ENCODE data around the gene KCND2.

The KCND2 gene

DNA sequence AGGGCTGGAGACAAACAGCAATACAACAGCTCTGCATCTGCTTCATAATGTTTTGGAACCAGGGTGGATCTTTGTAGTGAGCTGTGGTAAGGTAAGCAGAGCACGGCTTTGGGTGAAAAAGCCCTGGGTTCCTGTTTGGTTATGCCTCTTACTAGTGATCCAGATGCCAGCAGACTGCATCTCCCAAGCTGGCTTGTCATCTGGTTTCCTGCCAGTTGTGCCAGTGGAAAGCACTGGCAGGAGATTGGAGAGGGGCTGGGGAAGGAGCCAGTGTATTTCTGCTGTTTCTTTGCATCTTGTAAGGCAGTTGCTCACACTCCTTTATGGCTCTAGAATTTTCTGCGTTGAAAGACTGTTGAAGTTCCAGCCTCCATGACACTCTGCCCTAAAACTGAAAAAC lies 447.3 kb downstream of the KCND2 start:
- no peaks in the 10 kb centered on the region for H3K36me3 ChIP-seq (ENCODE audit: control insufficient read depth, insufficient read depth, low read length)
- H3K9me3 ChIP-seq (ENCODE audit: control insufficient read depth, insufficient read depth, low read length): no peaks in the 10 kb centered on the region
- H3K27me3 ChIP-seq (ENCODE audit: control insufficient read depth, insufficient read depth, low read length): no peaks in the 10 kb centered on the region
- H3K4me1 ChIP-seq (ENCODE audit: control insufficient read depth, insufficient read depth, low read length): peaks cover 3% of the 10 kb centered on the region
- no peak overlapping the region for H3K9ac ChIP-seq (ENCODE audit: low read depth, low read length)
- H3K4me3 ChIP-seq (ENCODE audit: low read depth, low read length): no peak overlapping the region

DNA sequence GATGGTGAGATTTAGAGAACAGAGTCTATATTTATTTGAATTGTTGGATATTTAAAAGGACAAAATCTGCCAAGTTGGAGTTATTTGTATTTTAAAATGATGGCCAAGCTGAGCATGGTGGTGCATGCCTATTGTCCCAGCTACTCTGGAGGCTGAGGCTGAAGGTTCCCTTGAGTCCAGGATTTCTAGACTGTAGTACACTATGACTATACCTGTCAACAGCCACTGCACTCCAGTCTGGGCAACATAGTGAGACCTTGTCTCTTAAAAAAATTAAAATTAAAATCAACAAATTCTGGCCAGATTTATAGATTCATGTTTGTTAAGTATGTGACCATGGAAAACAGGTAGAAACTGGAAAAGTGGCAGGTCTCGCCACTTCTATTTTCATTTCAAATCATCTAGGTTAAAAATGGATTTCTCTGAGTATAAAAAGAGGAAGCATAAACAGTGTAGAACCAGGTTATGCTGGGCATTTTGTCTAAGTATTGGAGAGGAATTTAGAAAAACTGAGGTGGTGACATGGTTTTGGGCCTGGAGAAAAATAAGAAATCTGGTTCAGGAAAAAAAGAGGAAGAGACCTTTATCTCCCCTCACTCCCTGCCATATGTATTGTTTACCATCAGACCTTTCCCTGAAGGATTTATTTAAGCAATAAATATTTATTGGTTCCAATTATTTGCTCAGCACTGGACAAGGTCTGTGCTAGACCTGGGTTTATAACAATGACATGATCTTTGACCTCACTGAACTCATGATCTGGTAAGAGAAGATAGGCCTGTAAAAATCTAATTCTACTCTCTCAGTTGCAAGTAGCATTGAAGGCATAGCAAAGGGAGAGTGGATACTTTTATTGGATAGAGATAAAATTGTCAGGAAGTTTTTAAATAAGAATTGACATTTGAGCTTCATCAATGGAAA lies 450.8 kb downstream of the KCND2 start:
- no peak overlapping the region for H3K9ac ChIP-seq (ENCODE audit: low read depth, low read length)
- H3K36me3 ChIP-seq (ENCODE audit: control insufficient read depth, insufficient read depth, low read length): no peaks in the 10 kb centered on the region

DNA sequence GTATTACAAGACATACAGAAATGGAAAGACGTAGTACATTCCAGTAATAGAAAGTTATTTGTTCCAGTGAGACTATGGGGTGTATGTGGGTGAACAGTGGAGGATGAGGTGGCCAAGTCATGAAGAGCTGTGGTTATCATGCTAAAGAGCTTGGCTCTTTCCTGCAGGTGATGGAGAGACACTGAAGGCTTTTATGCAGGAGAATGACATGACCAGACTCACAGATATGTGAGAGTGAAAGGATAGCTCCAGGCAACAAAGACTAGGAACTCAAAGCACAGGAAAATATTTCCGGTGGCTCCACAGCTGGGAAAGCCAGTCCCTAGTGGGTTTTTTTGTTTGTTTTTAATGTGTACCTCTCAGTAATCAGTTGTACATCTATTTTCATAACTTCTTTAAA lies 451.5 kb downstream of the KCND2 start:
- Histone ChIP-seq H3K27me3 (ENCODE audit: control insufficient read depth, insufficient read depth, low read length) (no peaks in the 10 kb centered on the region), H3K9me3 (ENCODE audit: control insufficient read depth, insufficient read depth, low read length) (no peaks in the 10 kb centered on the region), H3K4me1 (ENCODE audit: control insufficient read depth, insufficient read depth, low read length) (no peaks in the 10 kb centered on the region), H3K4me3 (ENCODE audit: low read depth, low read length) (no peak overlapping the region), H3K9ac (ENCODE audit: low read depth, low read length) (no peak overlapping the region), H3K36me3 (ENCODE audit: control insufficient read depth, insufficient read depth, low read length) (no peaks in the 10 kb centered on the region)

More for the DNA sequence above, 450.8 kb downstream of the KCND2 start:
- Histone ChIP-seq H3K4me3 (ENCODE audit: low read depth, low read length) (no peak overlapping the region), H3K4me1 (ENCODE audit: control insufficient read depth, insufficient read depth, low read length) (no peaks in the 10 kb centered on the region), H3K9me3 (ENCODE audit: control insufficient read depth, insufficient read depth, low read length) (no peaks in the 10 kb centered on the region), H3K27me3 (ENCODE audit: control insufficient read depth, insufficient read depth, low read length) (no peaks in the 10 kb centered on the region)

DNA sequence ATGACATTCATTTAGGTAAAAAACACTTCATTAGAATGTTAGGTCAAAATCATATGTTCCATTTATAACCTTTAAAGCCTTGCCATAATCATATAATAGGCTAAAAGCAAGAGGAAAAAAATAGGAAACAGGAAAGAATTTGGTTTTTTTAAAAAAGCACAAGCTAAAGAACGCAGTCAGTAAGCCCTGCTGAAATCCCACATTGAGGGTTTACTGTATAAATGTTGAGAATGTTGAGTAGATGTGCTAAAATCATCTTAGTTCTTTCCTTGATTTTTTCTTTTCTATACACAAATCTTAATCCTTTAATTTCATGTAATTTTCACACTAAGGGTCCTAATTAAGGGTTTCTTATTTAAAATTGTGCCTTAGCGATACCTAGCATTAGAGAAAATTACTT lies 452.0 kb downstream of the KCND2 start:
- H3K36me3 ChIP-seq (ENCODE audit: control insufficient read depth, insufficient read depth, low read length): no peaks in the 10 kb centered on the region
- H3K4me3 ChIP-seq (ENCODE audit: low read depth, low read length): no peak overlapping the region
- no peak overlapping the region for H3K9ac ChIP-seq (ENCODE audit: low read depth, low read length)

DNA sequence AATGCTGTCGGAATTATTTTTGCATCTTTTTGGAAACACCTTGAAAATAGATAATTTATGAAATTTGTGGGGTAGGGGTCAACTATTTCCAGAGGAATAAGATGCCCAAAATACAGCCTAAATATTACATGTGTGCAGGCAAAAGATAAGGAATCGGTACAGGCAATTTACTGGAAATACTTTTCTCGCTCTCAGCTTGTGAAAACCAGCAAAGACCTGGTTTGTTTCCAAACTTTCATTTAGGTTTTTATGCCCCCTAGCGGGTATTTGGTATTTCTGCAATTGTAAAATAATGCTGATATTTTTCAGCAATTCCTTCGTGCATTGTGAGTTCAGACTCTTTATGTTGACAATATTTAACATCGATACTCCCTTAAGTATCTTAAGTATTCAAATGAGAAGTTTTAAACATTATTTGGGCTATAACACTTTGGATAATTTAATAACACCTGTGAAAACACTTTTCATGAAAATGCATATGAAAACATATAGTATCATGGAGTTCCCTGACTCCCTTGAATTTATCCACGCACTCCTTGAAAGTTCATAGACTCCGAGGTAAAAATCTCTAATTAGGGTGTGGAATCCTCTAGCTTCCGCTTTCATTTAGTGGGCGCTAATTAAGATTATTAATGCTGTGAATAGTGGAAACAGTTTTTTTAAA lies 452.5 kb downstream of the KCND2 start:
- H3K4me3 ChIP-seq (ENCODE audit: low read depth, low read length): no peak overlapping the region
- H3K4me1 ChIP-seq (ENCODE audit: control insufficient read depth, insufficient read depth, low read length): no peaks in the 10 kb centered on the region
- H3K9ac ChIP-seq (ENCODE audit: low read depth, low read length): no peak overlapping the region
- no peaks in the 10 kb centered on the region for H3K27me3 ChIP-seq (ENCODE audit: control insufficient read depth, insufficient read depth, low read length)
- no peaks in the 10 kb centered on the region for H3K36me3 ChIP-seq (ENCODE audit: control insufficient read depth, insufficient read depth, low read length)
- H3K9me3 ChIP-seq (ENCODE audit: control insufficient read depth, insufficient read depth, low read length): no peaks in the 10 kb centered on the region

More for the DNA sequence above, 452.0 kb downstream of the KCND2 start:
- Histone ChIP-seq H3K4me1 (ENCODE audit: control insufficient read depth, insufficient read depth, low read length) (no peaks in the 10 kb centered on the region), H3K27me3 (ENCODE audit: control insufficient read depth, insufficient read depth, low read length) (no peaks in the 10 kb centered on the region), H3K9me3 (ENCODE audit: control insufficient read depth, insufficient read depth, low read length) (no peaks in the 10 kb centered on the region)

DNA sequence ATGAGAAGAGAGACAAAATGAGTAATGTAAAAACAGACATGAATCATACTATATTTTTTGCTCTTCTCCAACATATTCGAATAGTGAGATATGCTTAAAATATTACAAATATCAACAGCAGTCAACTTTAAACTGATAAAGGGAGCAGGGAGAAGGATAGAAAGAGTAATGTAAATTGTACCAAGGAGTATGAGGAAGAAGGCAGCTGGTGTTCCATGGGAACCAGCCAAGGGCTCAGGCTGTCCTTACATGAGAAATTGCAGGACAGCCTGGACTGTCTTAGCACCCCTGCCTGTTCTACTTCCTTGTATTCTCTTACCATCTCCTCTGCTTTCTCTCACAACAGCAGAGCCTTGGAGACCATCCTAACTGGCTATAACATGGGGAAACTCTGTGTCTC lies 456.3 kb downstream of the KCND2 start:
- H3K27me3 ChIP-seq (ENCODE audit: control insufficient read depth, insufficient read depth, low read length): no peaks in the 10 kb centered on the region
- no peak overlapping the region for H3K4me3 ChIP-seq (ENCODE audit: low read depth, low read length)
- no peaks in the 10 kb centered on the region for H3K9me3 ChIP-seq (ENCODE audit: control insufficient read depth, insufficient read depth, low read length)
- no peak overlapping the region for H3K9ac ChIP-seq (ENCODE audit: low read depth, low read length)
- no peaks in the 10 kb centered on the region for H3K36me3 ChIP-seq (ENCODE audit: control insufficient read depth, insufficient read depth, low read length)
- H3K4me1 ChIP-seq (ENCODE audit: control insufficient read depth, insufficient read depth, low read length): no peaks in the 10 kb centered on the region

DNA sequence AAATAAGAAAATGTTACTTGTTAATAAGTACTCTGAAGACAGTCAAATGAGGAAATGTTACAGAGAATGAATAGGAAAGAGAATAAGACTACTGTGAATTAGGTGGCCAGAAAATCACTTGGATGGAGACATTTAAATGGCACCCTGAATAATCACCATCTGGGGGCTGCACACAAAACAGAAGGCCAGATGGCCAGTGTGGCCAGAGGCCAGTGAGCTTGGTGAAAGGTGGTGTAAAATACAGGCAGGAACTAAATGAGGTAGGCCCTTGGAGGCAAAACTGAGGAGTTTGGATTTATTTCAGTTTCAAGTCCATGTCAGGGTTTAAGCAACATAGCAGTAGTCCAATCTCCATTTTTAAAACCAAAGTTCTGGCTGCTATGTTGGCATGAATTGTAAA lies 458.3 kb downstream of the KCND2 start:
- H3K4me1 ChIP-seq (ENCODE audit: control insufficient read depth, insufficient read depth, low read length): no peaks in the 10 kb centered on the region
- no peaks in the 10 kb centered on the region for H3K9me3 ChIP-seq (ENCODE audit: control insufficient read depth, insufficient read depth, low read length)
- no peak overlapping the region for H3K4me3 ChIP-seq (ENCODE audit: low read depth, low read length)
- no peaks in the 10 kb centered on the region for H3K27me3 ChIP-seq (ENCODE audit: control insufficient read depth, insufficient read depth, low read length)
- no peak overlapping the region for H3K9ac ChIP-seq (ENCODE audit: low read depth, low read length)
- no peaks in the 10 kb centered on the region for H3K36me3 ChIP-seq (ENCODE audit: control insufficient read depth, insufficient read depth, low read length)

DNA sequence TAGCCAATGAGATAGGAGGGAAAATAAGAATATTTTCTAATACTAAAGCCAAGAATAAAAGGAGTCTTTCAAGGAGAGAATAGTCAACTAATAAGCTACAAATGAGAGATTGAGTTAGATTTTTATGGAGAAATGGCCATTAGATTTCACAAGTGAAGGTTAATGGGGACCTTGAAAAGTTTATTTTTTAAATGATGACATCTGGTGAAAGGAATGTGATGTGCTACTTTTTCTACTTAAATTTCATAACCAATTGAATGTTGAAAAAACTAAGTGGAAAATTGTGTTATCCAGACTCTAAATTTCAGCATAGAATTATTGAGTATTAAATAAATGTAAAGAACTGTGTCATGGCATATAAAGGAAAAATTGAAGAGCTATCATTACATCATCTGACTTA lies 459.3 kb downstream of the KCND2 start:
- no peaks in the 10 kb centered on the region for H3K4me1 ChIP-seq (ENCODE audit: control insufficient read depth, insufficient read depth, low read length)
- no peaks in the 10 kb centered on the region for H3K27me3 ChIP-seq (ENCODE audit: control insufficient read depth, insufficient read depth, low read length)
- H3K36me3 ChIP-seq (ENCODE audit: control insufficient read depth, insufficient read depth, low read length): no peaks in the 10 kb centered on the region
- no peak overlapping the region for H3K4me3 ChIP-seq (ENCODE audit: low read depth, low read length)
- H3K9ac ChIP-seq (ENCODE audit: low read depth, low read length): no peak overlapping the region
- H3K9me3 ChIP-seq (ENCODE audit: control insufficient read depth, insufficient read depth, low read length): no peaks in the 10 kb centered on the region

DNA sequence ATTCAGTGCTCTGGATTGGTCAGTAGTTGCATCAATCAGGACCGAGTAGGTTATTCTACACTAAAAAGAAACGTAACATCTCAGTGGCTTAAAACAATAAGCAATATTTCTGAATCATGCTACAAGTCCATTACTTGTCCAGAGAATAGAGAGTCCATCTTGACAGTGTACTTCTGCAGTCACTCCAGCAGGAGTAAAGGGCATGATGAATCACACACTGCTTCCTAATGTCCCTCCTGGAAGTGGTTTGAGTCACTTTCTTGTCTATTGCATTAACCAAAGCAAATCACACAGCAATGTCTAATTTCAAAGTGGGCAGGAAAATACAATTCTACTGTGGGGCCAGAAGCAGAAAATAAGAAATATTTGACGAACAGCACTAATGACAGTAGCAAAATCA lies 460.2 kb downstream of the KCND2 start:
- Histone ChIP-seq H3K4me1 (ENCODE audit: control insufficient read depth, insufficient read depth, low read length) (peaks cover 1% of the 10 kb centered on the region), H3K9me3 (ENCODE audit: control insufficient read depth, insufficient read depth, low read length) (no peaks in the 10 kb centered on the region), H3K4me3 (ENCODE audit: low read depth, low read length) (no peak overlapping the region), H3K27me3 (ENCODE audit: control insufficient read depth, insufficient read depth, low read length) (no peaks in the 10 kb centered on the region), H3K9ac (ENCODE audit: low read depth, low read length) (no peak overlapping the region), H3K36me3 (ENCODE audit: control insufficient read depth, insufficient read depth, low read length) (no peaks in the 10 kb centered on the region)

DNA sequence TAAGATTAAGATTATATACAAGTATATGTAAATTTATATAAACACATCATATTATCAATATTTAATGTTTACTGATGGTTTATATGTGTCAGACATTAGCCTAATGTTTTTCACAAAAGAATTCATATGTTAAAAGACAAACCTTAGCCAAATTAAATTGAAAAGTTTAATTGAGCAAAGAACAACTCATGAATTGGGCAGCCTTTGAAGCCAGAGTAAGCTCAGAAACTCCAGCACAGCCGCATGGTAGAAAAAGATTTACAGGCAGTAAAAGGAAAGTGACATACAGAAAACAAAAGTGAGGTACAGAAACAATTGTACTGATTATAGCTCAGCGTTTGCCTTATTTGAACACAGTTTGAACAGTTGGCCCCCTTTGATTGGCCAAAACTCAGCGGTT lies 460.9 kb downstream of the KCND2 start:
- Histone ChIP-seq H3K9ac (ENCODE audit: low read depth, low read length) (no peak overlapping the region), H3K36me3 (ENCODE audit: control insufficient read depth, insufficient read depth, low read length) (no peaks in the 10 kb centered on the region), H3K4me1 (ENCODE audit: control insufficient read depth, insufficient read depth, low read length) (peaks cover 8% of the 10 kb centered on the region), H3K4me3 (ENCODE audit: low read depth, low read length) (no peak overlapping the region), H3K9me3 (ENCODE audit: control insufficient read depth, insufficient read depth, low read length) (no peaks in the 10 kb centered on the region), H3K27me3 (ENCODE audit: control insufficient read depth, insufficient read depth, low read length) (no peaks in the 10 kb centered on the region)

DNA sequence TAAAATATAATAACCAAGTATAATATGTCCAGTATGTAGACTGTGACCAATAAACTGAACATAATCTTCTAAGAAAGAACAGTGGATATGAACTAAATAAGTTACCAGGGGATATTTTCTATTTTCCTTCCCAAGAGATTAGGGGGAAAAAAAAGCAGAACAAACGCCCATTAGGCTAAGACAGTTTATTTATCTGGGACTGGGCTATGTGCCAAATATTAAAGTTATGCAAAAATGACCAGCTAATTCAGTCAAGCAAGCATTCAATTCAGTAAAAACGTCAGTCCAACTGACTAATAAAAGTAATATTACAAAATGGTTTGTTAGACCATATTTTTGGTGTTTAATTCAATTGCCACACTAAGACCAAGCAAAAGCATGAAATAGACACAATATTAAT lies 462.8 kb downstream of the KCND2 start:
- Histone ChIP-seq H3K36me3 (ENCODE audit: control insufficient read depth, insufficient read depth, low read length) (no peaks in the 10 kb centered on the region), H3K9me3 (ENCODE audit: control insufficient read depth, insufficient read depth, low read length) (no peaks in the 10 kb centered on the region), H3K9ac (ENCODE audit: low read depth, low read length) (no peak overlapping the region), H3K4me3 (ENCODE audit: low read depth, low read length) (no peak overlapping the region), H3K4me1 (ENCODE audit: control insufficient read depth, insufficient read depth, low read length) (peaks cover 10% of the 10 kb centered on the region), H3K27me3 (ENCODE audit: control insufficient read depth, insufficient read depth, low read length) (no peaks in the 10 kb centered on the region)

DNA sequence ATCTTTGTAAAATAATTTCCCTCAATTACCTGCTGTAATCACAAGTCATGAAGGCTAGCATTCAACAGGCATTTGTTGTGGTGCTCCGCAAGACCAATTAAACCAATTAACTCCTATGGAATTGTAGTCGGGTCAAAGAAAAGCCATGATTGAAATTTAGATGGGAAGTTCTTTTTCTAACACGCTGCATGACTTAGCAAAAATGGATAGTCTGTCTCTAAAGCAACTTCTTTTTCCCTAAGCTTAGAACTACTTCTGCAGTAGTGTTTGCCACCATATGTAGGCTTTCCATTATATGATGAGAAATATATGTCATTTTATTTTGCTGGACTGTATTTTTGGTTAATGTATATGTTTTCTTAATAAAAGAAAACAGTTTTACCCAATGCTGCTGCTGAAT lies 465.8 kb downstream of the KCND2 start:
- no peak overlapping the region for H3K4me3 ChIP-seq (ENCODE audit: low read depth, low read length)
- no peaks in the 10 kb centered on the region for H3K9me3 ChIP-seq (ENCODE audit: control insufficient read depth, insufficient read depth, low read length)
- H3K36me3 ChIP-seq (ENCODE audit: control insufficient read depth, insufficient read depth, low read length): no peaks in the 10 kb centered on the region
- H3K27me3 ChIP-seq (ENCODE audit: control insufficient read depth, insufficient read depth, low read length): no peaks in the 10 kb centered on the region
- peaks cover 17% of the 10 kb centered on the region for H3K4me1 ChIP-seq (ENCODE audit: control insufficient read depth, insufficient read depth, low read length)
- no peak overlapping the region for H3K9ac ChIP-seq (ENCODE audit: low read depth, low read length)

Measured in iPS-15b (cell line).